ENCODE measurements around the gene XRN2.
"Not testable (repeated sequence)": the region's sequence is repeated elsewhere in the genome, so short reads cannot be mapped to it uniquely, and the experiment has no call there.

XRN2 gene

DNA sequence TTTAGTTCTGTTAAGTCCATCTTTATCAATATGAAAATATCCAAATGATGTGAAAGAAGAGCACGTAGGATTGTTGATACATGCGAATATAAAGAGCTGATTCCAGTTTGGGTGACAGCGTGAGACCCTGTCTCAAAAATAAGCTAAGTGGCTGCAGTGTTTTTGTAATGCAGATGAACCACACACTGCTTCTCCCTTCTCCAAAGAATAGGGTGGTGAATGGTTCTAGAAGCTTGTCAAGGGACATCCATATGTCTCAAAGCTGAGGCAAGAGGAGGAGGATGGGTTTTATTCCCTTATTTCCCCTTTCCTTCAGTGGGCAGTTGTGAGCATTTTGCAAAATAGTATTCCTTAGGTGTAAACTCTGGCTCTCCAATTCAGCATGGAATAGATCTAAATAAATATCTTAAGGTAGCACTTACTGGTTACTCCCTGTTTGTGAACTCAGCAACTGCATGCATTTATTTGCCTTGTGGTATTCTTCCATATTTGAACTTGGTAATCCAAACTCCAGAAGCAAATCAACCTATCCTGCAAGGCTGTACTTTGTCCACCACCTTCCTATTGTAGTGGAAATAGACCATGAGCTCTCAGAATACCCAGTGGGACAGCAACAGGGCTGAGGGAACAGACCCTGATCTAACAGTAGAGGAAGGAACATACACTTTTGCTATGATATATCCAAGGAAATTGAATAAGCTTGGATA lies 38.0 kb downstream of the XRN2 start:
- FAIRE-seq (no peak), DNase-seq (ENCODE audit: extremely low spot score, insufficient read length, low read depth) (no peak)

GRCh38 chr20:21342656-21343345 lies 39.7 kb downstream of the XRN2 start:
- DNase-seq (ENCODE audit: extremely low spot score, insufficient read length, low read depth) (no peak), FAIRE-seq (no peak)

- FAIRE-seq (no peak), DNase-seq (ENCODE audit: extremely low spot score, insufficient read length, low read depth) (no peak)
Measured at GRCh38 chr20:21344206-21344900, 41.2 kb downstream of the XRN2 start.

- FAIRE-seq (no peak), DNase-seq (ENCODE audit: extremely low spot score, insufficient read length, low read depth) (no peak)
Measured at GRCh38 chr20:21344961-21345360, 41.8 kb downstream of the XRN2 start.

DNA sequence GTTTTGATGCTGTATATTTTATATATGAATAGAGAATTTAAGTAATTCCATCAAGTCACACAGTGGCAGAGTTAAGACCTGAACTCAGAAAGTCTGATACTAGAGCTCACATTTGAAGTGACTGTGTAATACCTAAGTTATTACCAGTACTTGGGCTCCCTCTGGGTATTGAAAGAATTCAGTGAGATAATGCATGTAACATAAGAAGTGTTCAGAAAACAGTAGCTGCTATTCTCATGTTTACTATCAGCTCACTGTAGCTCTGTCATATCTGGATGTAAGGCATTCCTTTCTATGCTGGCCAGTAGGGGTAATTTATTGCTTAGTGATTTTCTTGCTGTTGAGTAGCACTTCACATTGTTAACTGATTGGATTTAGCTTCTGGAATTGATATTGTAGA lies 49.6 kb downstream of the XRN2 start:
- FAIRE-seq, result no peak
- DNase-seq (ENCODE audit: extremely low spot score, insufficient read length, low read depth), result no peak

DNA sequence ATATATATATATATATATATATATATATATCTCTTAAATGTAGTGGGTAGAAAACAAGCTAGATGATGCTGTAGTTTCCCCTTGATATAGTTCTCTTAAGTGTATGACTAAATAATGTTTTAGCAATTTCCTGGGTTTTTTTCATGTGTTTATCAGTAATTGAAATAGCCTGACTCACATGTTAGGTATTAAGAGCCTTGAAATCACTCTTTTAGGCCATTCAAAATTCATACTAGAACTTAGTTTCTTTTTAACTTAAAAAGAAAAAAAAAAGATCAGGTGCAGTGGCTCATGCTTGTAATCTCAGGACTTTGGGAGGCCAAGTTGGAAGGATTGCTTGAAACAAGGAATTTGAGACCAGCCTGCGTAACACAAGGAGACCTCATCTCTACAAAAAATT lies 50.1 kb downstream of the XRN2 start:
- DNase-seq (ENCODE audit: extremely low spot score, insufficient read length, low read depth) (no peak), FAIRE-seq (no peak)

DNA sequence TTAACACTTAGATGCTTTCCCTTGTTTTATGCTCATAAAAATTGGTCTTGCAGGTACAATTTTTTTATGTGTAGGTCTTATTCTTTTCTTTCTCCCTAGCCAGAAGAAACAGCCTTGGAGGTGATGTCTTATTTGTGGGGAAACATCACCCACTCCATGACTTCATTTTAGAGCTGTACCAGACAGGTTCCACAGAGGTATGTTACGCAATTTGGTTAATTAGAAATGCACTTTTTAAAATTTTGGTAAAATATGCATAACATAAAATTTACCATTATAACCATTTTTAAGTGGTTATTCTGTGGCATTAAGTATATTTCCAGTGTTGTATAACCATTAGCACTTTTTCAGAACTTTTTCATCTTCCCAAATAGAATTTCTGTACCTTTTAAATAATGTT lies 52.9 kb downstream of the XRN2 start:
- FAIRE-seq, result no peak
- DNase-seq (ENCODE audit: extremely low spot score, insufficient read length, low read depth), result no peak

DNA sequence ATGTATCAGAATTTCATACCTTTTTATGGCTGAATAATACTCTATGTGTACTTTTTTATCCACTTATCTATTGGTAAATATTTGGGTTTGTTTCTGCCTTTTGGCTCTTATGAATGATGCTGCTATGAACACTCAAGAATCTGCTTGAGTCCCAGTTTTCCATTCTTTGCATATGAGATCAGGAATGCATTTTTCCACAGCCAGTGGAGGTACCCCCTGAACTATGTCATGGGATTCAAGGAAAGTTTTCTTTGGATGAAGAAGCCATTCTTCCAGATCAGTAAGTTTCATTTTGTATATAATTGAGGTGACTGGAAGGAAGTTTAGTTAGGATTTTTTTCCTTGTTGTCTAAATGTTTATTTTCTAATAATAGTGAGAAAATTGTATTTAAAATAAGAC lies 53.3 kb downstream of the XRN2 start:
- no peak for DNase-seq (ENCODE audit: extremely low spot score, insufficient read length, low read depth)
- FAIRE-seq, result no peak

GRCh38 chr20:21357844-21358243 lies 54.7 kb downstream of the XRN2 start:
- no peak for DNase-seq (ENCODE audit: extremely low spot score, insufficient read length, low read depth)

GRCh38 chr20:21358737-21359136 lies 55.6 kb downstream of the XRN2 start:
- FAIRE-seq, result no peak
- no peak for DNase-seq (ENCODE audit: extremely low spot score, insufficient read length, low read depth)

More at GRCh38 chr20:21357844-21358243, 54.7 kb downstream of the XRN2 start:
- no peak for FAIRE-seq

DNA sequence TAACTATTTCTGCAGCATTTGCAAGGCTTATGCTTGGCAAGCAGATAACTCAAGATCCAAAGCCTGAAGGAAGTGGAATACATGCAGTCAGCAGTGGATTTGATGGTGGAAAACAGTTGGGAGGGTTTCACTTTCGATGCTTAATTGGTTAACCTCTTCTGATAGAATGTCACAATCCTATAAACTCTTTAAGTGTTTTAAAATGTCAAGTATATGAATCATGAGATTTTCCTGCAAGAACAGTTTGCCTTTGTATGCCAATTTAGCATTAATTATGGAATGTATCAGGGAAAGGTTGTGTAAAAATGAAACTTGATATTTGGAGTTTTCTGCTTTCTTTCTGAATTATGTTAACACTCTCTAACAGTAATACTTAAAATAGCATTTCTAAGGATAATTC lies 57.6 kb downstream of the XRN2 start:
- no peak for FAIRE-seq

GRCh38 chr20:21361266-21361665 lies 58.1 kb downstream of the XRN2 start:
- DNase-seq (ENCODE audit: extremely low spot score, insufficient read length, low read depth), result no peak

More for the DNA sequence above, 57.6 kb downstream of the XRN2 start:
- DNase-seq (ENCODE audit: extremely low spot score, insufficient read length, low read depth), result no peak

GRCh38 chr20:21364413-21364812 lies 61.3 kb downstream of the XRN2 start:
- FAIRE-seq, result no peak
- DNase-seq (ENCODE audit: extremely low spot score, insufficient read length, low read depth), result no peak

More at GRCh38 chr20:21361266-21361665, 58.1 kb downstream of the XRN2 start:
- no peak for FAIRE-seq

DNA sequence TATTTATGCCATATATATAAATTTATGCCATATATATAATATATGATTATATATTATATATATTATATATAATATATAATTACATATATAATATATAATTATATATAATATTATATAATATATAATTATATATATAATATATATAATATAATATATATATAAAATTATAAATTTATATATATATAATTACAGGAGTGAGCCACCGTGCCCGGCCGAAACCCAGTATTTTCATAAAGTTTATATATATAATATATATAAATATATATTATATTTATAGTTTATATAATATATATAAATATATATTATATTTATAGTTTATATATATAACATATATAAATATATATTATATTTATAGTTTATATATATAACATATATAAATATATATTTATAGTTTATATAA lies 62.6 kb downstream of the XRN2 start:
- FAIRE-seq (no peak), DNase-seq (ENCODE audit: extremely low spot score, insufficient read length, low read depth) (no peak)

GRCh38 chr20:21366273-21366672 lies 63.1 kb downstream of the XRN2 start:
- not testable (repeated sequence) for DNase-seq (ENCODE audit: extremely low spot score, insufficient read length, low read depth); FAIRE-seq

GRCh38 chr20:21368791-21369190 lies 65.7 kb downstream of the XRN2 start:
- no peak for DNase-seq (ENCODE audit: extremely low spot score, insufficient read length, low read depth)
- FAIRE-seq, result no peak

DNA sequence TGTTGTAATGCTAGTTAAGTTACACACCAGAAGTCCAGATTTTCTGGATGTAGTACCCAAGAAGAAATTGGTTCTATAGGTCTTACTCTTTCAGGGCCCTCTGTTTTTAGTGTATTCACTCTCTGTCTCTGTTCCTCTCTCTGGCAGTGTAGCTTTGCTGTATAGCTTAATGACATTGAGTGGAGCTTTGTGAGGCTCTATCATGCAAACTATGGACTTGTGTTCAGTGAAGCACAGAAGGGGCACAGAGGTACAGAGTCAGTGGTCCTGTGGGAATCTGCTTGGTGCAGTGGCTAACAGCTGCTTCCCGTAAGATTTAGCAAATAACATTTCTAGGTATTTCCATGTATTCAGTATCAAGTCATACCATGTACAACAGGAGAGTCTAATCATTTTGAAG lies 68.1 kb downstream of the XRN2 start:
- DNase-seq (ENCODE audit: extremely low spot score, insufficient read length, low read depth) (no peak), FAIRE-seq (no peak)

DNA sequence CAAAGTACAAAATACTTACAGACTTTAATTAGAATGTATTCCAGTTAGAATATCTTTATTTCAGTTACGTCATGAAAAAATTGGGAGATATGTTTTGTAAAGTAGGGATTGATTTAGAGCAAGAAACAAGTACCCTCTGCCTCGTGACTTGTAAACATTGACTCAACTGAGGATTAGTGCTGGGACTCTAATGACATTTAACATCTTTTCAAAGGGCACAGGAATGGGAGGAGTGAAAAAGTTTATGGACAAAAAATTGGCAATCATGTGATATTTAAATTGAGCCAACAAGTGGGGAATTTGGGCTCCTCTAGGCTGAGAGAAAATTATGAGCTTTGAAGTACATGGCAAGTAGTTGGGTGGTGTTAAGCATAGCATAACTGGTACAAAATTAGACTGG lies 68.9 kb downstream of the XRN2 start:
- FAIRE-seq (no peak), DNase-seq (ENCODE audit: extremely low spot score, insufficient read length, low read depth) (no peak)

GRCh38 chr20:21373436-21373835 lies 70.3 kb downstream of the XRN2 start:
- DNase-seq (ENCODE audit: extremely low spot score, insufficient read length, low read depth) (no peak), FAIRE-seq (no peak)

DNA sequence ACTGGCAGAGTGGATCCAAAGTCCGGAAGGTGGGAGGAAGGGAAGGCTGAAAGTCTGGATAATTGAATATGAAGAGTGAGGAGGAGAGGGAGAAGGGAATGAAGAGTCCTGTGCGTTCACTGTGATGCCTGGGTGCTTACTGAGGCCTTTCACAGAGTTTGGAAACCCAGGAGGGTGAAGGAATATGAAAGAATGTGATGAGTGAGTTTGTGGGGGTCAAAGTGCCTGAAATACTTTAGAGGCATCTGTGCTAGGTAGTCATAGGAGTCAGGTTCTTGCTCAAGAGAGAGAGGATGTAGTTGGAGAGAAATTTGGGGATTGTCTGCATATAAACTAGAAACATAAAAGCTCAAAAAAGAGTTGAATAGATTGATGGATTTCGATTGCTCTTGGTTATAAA lies 73.5 kb downstream of the XRN2 start:
- no peak for DNase-seq (ENCODE audit: extremely low spot score, insufficient read length, low read depth)
- FAIRE-seq, result no peak

DNA sequence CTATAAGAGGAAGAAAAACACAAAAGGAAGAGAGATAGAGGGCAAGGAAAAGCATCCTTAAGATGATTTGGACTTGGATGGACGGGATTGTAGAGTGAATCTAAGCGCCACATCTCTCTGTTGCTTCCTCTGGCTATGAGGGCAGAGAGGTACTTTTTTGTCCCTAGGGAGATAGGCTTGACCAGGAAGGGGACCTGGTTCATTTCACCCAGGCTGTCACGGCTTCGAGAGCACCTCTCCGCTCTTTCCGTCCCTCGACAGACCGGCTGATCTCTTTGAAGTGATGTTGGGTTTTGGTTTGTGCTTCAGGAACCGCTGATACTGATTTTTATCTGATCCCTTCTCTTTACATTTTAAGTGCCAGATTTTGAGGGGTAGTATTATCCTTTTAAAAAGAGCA lies 74.6 kb downstream of the XRN2 start:
- no peak for FAIRE-seq
- DNase-seq (ENCODE audit: extremely low spot score, insufficient read length, low read depth), result no peak
